ENCODE data around the gene P2RX4.

DNA sequence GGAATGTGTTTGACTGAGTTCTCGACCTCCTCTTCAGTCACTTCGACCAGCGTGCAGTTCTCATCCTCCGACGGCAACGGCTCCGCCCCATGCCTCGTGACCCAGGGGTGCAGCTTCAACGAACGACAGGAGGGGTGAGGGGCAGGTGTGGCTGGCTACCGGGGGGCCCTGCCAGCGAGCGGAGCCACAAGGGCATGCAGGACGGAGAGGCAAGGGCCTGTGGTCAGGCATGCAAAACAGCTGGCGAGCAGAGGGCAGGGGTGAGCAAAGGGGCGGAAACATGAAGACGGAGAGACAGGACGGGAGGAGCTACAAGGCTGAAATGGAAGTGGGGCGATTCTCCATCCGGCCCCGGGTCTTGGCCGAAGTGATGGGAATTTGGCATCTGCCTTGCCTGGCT is 38.7 kb downstream of the P2RX4 start:
- TF ChIP-seq POLR2A (IDR thresholded peaks at IDR 0.05; ENCODE audit: low read depth, low read length): no peak; the same call in 1 of the 2 replicates
- TF ChIP-seq POLR2AphosphoS5 (IDR thresholded peaks at IDR 0.05; ENCODE audit: low read depth, low read length): no peak
